HEK293T (cell line): Measurements from ENCODE around the gene CABP2.

Source experiments
- ARNT ChIP-seq: fragments of 450-650 bp; IDR thresholded peaks from 2 replicates; pipeline ENCODE4 v1.6.1; 2017; ENCODE audit warnings: mild to moderate bottlenecking
- BHLHE40 ChIP-seq: fragments of 450-650 bp; IDR thresholded peaks from 2 replicates; pipeline ENCODE4 v1.6.1; 2016; ENCODE audit warnings: mild to moderate bottlenecking, moderate library complexity, borderline replicate concordance
- ELF4 ChIP-seq: fragments of 450-650 bp; IDR thresholded peaks from 2 replicates; pipeline ENCODE4 v1.6.1; 2017; ENCODE audit warnings: antibody characterized with exemption
- FOXA1 ChIP-seq: fragments of 450-650 bp; IDR thresholded peaks from 2 replicates; pipeline ENCODE4 v1.6.1; 2016; ENCODE audit warnings: mild to moderate bottlenecking
- FOXK2 ChIP-seq: fragments of 450-650 bp; IDR thresholded peaks from 2 replicates; pipeline ENCODE4 v1.6.1; 2016; ENCODE audit warnings: mild to moderate bottlenecking
- FOXM1 ChIP-seq: fragments of 450-650 bp; IDR thresholded peaks from 2 replicates; pipeline ENCODE4 v1.6.1; 2017; ENCODE audit warnings: mild to moderate bottlenecking, borderline replicate concordance
- HDGF ChIP-seq: fragments of 450-650 bp; IDR thresholded peaks from 2 replicates; pipeline ENCODE4 v1.6.1; 2017; ENCODE audit warnings: antibody characterized with exemption, borderline replicate concordance
- LEF1 ChIP-seq: fragments of 450-650 bp; IDR thresholded peaks from 2 replicates; pipeline ENCODE4 v1.6.1; 2017; ENCODE audit warnings: mild to moderate bottlenecking, borderline replicate concordance
- NFRKB ChIP-seq: fragments of 450-650 bp; IDR thresholded peaks from 2 replicates; pipeline ENCODE4 v1.6.1; 2016; ENCODE audit warnings: mild to moderate bottlenecking, moderate library complexity
- PKNOX1 ChIP-seq: fragments of 450-650 bp; IDR thresholded peaks from 2 replicates; pipeline ENCODE4 v1.6.1; 2016
- SP1 ChIP-seq: fragments of 450-650 bp; IDR thresholded peaks from 2 replicates; pipeline ENCODE4 v1.6.1; 2017
- SUZ12 ChIP-seq: fragments of 450-650 bp; IDR thresholded peaks from 2 replicates; pipeline ENCODE4 v1.6.1; 2016; ENCODE audit warnings: mild to moderate bottlenecking
- TARDBP ChIP-seq: fragments of 450-650 bp; IDR thresholded peaks from 2 replicates; pipeline ENCODE4 v1.6.1; 2016

- TF ChIP-seq FOXK2 = no peak
- TF ChIP-seq BHLHE40 = no peak
- TF ChIP-seq NFRKB = no peak
- TF ChIP-seq SUZ12 = no peak
- no peak for TF ChIP-seq SP1
- TF ChIP-seq FOXM1 = no peak
- no peak for TF ChIP-seq TARDBP
- no peak for TF ChIP-seq HDGF
- no peak for TF ChIP-seq LEF1
- no peak for TF ChIP-seq PKNOX1
- TF ChIP-seq FOXA1 = no peak
- TF ChIP-seq ELF4 = no peak
- no peak for TF ChIP-seq ARNT
Observed at GRCh38 chr11:67499808-67500483, 23.3 kb downstream of the CABP2 start.
